ENCODE data around the gene CDK10.
"Not testable (repeated sequence)": the region's sequence is repeated elsewhere in the genome, so short reads cannot be mapped to it uniquely, and the experiment has no call there.

The CDK10 gene

GRCh38 chr16:89669755-89670154, 16.7 kb upstream of the CDK10 start:
- DNase-seq: no peak

DNA sequence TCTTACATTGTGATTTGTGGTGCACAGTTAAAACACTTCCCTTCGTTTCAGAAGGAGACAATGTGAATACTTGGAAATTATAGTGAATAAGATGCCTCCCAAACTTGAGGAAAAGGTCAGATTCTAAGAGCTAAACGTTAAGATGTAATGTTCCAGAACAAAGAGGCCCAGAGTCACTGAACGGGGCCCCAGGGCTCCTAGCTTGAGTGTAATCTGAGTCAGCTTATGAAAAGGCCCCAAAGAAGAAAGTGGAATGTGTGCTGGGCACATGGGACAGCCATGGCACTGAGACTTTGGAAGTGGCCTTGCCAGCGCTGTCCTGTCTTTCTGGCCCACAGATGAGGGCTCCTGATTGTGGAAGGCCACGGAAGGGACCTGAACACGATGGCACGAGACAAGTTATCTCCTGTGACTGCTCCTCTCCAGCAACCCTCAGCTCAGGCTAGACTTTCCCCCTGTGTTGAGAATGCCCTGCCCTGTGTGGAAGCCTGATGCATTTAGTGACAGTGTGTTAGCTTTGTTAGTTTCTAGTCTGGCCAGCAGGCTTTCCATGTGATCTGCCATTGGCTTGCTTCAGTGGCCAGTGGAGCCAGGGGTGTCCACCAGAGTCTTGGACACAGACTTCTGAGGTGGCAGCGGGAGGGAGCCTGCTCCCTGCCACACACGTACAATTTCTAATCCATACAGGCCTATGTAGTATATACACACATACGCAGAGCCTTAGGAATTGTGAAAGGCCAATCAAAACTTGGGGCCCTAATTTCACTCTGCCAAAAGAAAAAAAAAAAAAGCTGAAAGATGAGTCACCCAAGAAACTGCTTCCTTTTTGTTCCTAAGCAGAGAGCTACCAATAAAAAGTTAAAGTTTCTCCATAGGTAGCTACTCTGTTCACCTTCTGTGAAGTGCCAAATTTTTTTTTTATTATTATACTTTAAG, 15.7 kb upstream of the CDK10 start:
- no peak for DNase-seq

DNA sequence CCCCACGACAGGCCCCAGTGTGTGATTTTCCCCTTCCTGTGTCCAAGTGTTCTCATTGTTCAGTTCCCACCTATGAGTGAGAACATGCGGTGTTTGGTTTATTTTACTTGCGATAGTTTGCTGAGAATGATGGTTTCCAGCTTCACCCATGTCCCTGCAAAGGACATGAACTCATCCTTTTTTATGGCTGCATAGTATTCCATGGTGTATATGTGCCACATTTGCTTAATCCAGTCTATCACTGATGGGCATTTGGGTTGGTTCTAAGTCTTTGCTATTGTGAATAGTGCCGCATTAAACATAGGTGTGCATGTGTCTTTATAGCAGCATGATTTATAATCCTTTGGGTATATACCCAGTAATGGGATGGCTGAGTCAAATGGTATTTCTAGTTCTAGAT, 14.9 kb upstream of the CDK10 start:
- not testable (repeated sequence) for DNase-seq

- no peak for DNase-seq
Observed at GRCh38 chr16:89672177-89672941, 14.1 kb upstream of the CDK10 start.

DNA sequence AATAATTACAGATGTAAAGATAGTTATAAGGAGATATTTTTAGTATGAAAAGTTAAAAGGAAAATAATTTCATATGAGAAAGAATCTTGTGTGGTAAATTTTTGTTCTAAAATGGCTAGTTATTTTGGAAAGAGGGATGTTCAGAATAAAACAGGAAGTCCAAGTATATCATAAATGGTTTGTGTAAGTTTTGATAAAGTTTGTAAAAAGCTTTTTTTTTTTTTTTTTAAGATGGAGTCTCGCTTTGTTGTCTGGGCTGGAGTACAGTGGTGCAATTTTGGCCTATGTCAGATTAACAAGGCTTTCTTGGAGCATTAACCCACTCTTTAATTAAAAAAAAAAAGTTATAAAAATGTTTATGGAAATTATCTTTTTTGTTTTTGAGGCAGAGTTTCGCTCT, 8.2 kb upstream of the CDK10 start:
- no peak for DNase-seq

DNA sequence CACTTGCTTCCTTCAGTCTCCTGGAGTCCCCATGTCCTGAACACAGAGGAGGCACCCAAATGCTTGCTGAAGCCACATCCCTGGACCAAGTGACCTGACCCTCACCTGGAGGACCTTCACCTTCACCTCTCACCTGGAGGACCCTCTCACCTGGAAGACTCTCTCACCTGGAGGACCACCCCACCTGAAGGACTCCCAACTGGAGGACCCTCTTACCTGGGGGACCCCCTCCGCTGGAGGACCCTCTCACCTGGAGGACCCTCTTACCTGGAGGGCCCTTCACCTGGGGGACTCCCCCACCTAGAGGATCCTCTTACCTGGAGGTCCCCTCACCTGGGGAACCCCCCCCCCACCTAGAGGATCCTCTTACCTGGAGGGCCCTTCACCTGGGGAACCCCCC, 573 bp upstream of the CDK10 start:
- DNase-seq: no peak

GRCh38 chr16:89687092-89687940, 827 bp downstream of the CDK10 start:
- peak; percentile 15 for DNase-seq

DNA sequence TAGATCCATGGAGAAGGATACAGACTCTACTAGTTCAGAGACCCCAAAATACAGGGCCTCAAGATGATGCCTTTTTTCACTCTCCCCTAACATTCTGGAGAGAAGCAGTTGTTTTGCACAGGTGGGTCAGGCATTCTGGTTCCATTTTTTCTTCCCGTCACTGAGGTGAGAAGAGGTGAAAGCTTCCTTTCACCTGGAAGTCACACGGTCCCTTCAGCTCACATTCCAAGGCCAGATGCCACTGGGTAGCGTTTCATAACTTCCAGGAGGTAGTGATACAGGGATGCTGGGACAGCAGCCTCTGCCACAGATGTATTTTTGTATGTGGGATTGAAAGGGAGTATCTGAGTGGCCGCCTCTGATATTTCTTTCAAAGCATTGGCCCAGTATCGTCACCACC, 1.9 kb downstream of the CDK10 start:
- DNase-seq: no peak

DNA sequence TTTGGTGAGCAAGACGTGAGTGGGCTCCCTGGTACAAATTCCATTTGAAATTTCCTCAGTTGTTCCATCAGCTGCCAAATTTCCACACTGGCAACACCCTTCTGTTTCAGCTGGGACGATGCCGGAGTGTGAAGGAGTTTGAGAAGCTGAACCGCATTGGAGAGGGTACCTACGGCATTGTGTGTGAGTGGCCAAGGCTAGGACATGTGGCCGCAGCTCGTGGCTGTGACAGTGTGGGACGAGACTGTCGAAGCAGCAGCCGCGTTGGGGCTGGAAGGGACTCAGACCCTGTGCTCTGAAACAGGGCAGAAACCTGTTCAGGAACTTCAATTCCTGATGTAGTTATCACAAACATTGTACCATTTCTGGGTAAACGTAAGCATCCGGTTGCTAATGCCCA, 2.7 kb downstream of the CDK10 start:
- no peak for DNase-seq

- not testable (repeated sequence) for DNase-seq
Observed at GRCh38 chr16:89689621-89690020, 3.1 kb downstream of the CDK10 start.

GRCh38 chr16:89690392-89690901, 4.0 kb downstream of the CDK10 start:
- no peak for DNase-seq

GRCh38 chr16:89691231-89691985, 4.9 kb downstream of the CDK10 start:
- no peak for DNase-seq

DNA sequence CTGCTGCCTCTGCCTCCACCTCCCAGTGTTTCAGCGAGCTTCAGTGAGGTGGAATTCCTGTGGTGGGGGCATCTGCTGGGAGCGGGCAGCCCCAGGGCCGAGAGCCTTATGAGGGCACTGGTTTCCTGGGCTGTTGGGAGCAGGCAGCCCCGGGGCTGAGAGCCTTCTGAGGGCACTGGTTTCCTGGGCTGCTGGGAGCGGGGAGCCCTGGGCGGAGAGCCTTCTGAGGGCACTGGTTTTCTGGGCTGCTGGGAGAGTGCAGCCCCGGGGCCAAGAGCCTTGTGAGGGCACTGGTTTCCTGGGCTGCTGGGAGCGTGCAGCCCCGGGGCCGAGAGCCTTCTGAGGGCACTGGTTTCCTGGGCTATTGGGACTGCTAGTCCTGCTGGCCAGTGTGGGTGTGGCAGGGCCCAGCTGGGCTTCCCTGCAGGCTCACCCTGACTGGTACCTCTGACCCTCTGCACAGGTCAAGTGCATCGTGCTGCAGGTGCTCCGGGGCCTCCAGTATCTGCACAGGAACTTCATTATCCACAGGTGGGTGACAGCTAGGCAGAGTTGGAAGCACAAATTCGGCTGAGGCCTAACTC, 5.6 kb downstream of the CDK10 start:
- DNase-seq: no peak

DNA sequence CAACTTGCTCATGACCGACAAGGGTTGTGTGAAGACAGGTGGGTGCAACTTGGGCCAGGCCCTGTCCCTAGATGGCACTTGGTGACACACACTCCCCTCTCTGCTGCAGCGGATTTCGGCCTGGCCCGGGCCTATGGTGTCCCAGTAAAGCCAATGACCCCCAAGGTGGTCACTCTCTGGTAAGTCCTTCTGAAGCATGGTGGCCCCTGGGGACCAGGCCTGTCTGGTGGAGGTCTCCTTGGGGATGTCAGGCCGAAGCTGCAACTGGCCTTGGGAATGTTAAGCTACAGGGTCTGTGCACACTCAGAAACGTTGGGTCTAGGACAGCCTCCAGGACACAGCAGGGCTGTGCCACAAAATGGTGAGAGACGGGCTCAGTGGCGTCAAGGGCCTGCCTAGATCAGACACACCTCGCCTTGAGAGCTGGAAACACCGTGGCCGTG, 6.8 kb downstream of the CDK10 start:
- no peak for DNase-seq

DNA sequence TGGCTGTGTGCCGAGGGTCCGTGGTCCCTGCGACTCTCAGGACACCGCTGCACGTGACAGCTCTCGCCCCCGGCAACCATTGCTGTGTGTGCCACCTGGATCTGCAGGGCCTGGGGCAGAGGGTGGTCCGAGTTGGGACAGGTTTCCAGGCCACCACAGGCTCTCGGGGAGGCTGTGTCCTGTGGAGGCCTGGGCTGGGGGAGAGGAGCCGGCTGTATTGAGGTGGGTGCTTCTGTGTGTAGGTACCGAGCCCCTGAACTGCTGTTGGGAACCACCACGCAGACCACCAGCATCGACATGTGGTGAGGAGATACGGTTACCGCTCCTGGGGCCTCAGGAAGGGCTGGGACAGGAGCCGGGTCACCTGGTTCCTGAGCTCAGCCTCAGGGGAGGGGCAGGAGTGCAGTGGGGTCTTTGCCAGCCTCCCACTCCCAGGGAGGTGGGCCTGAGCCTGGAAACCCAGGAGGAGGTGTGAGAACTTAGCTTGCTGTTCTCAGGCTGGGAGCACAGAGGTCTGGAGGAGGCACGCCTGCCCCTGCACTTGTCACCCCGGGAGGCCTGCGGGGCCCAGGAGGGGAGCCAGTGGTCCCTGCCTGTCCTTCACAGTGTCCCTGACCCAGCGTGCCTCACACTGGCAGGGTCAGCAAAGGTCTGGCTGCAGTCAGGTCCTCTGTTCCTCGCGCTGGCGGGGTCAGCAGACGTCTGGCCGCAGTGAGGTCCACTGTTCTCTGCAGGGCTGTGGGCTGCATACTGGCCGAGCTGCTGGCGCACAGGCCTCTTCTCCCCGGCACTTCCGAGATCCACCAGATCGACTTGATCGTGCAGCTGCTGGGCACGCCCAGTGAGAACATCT, 7.7 kb downstream of the CDK10 start:
- no peak for DNase-seq

- not testable (repeated sequence) for DNase-seq
Observed at GRCh38 chr16:89694784-89695085, 8.2 kb downstream of the CDK10 start.

DNA sequence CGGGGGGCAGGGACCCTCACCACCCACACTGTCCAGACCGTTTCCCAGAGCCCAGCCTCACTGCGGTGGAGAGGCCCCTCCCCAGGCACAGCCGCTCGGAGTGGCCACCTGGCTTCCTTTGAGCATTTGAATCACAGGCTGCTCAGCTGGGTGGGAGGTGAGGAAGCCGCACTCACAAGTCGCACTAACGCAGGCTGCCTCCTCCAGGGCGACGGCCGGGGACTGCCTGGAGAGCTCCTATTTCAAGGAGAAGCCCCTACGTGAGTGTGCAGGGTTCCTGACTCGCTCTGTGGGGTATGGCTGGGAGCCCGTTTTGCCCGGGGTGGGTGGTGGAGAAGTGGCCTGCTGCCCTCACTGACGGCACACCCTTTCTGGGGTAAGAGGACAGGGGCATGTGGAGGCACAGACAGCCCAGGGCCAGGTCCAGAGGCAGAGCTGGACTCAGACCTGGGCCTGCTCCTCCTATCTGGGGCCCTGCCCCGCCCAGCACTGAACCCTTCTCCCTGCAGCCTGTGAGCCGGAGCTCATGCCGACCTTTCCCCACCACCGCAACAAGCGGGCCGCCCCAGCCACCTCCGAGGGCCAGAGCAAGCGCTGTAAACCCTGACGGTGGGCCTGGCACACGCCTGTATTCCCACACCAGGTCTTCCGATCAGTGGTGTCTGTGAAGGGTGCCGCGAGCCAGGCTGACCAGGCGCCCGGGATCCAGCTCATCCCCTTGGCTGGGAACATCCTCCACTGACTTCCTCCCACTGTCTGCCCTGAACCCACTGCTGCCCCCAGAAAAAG, 8.8 kb downstream of the CDK10 start:
- no peak for DNase-seq

DNA sequence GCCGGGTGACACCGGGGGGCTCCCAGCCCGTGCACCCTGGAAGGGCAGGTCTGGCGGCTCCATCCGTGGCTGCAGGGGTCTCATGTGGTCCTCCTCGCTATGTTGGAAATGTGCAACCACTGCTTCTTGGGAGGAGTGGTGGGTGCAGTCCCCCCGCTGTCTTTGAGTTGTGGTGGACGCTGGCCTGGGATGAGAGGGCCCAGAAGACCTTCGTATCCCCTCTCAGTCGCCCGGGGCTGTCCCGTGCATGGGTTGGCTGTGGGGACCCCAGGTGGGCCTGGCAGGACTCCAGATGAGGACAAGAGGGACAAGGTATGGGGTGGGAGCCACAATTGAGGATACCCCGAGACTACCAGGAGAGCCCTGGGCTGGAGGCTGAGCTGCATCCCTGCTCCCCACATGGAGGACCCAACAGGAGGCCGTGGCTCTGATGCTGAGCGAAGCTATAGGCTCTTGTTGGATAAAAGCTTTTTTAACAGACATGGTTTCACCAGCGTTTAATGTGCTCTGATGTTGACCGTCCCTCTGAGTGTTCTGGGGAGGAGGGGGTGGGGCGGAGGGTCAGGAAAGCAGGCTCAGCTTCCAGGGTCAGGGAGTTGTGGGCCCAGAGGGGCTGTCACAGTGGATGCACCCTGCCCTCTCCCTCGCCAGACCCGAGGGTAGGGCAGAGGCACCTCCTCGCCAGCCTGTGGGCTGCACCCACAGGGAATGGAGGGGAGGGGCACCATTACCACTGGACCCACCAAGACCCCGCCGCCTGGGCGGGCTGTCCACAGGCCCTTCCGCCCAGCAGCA, 9.6 kb downstream of the CDK10 start:
- DNase-seq: no peak

GRCh38 chr16:89696670-89697128, 10.2 kb downstream of the CDK10 start:
- peak; percentile 23 for DNase-seq

Data from GF-D8 (cell line).